Gastrocnemius medialis (tissue), 4 donors: ENCODE measurements around the gene STAT6. TPM values are rescaled to one million over a fixed set of nuclear protein-coding genes. Genes with fewer than 3 reads are reported as not detected.

Experiments used
- ATAC-seq, 2 donors: fragments of 150-250 bp; one replicate each; pipeline ENCODE4 v1.9.1; 2016
- DNase-seq, 2 donors: peaks; one replicate each; pipeline ENCODE4 v3.0.0-alpha.2; 2019
- H3K27ac ChIP-seq, 4 donors: fragments of 200-600 bp; sonication (generic); 1 replicate in 1 of 4; 2 replicates in 3 of 4; pipeline ENCODE4 v1.5.1; 2016 to 2018; ENCODE audit warnings: mild to moderate bottlenecking in 2 of 4, moderate library complexity in 1 of 4
- H3K27me3 ChIP-seq, 3 donors: fragments of 200-600 bp; sonication (generic) in 2 of 3; 1 replicate in 1 of 3; 2 replicates in 2 of 3; pipeline versions ENCODE4 v1.5.1 to v1.6.0; 2016 to 2019; ENCODE audit warnings: mild to moderate bottlenecking in 1 of 3, moderate library complexity in 1 of 3
- H3K36me3 ChIP-seq, 2 donors: fragments of 200-600 bp; sonication (generic) in 1 of 2; one replicate each; pipeline ENCODE4 v1.5.1; 2017 to 2018
- H3K4me1 ChIP-seq, 2 donors: fragments of 200-600 bp; sonication (generic) in 1 of 2; one replicate each; pipeline ENCODE4 v1.5.1; 2016 to 2017; ENCODE audit warnings: mild to moderate bottlenecking in 2 of 2
- H3K4me3 ChIP-seq, 4 donors: fragments of 200-600 bp; sonication (generic) in 3 of 4; 1 replicate in 1 of 4; 2 replicates in 3 of 4; pipeline ENCODE4 v1.5.1; 2016 to 2019; ENCODE audit warnings: mild to moderate bottlenecking in 2 of 4
- H3K9me3 ChIP-seq, 3 donors: fragments of 200-600 bp; sonication (generic) in 2 of 3; 1 replicate in 1 of 3; 2 replicates in 2 of 3; pipeline ENCODE4 v1.5.1; 2016 to 2019
- POLR2A ChIP-seq, 2 donors: fragments of 450-650 bp; IDR thresholded peaks; one replicate each; pipeline ENCODE4 v1.6.1; 2017; ENCODE audit warnings: antibody characterized with exemption in 2 of 2, mild to moderate bottlenecking in 2 of 2, moderate library complexity in 2 of 2
- in situ Hi-C, 4 donors: fragments of 200-750 bp; cut with MboI; loops; one replicate each; pipeline versions ENCODE4 v1.15.0 to v1.8.0; 2017; ENCODE audit warnings: low sequenced_read_pairs in 4 of 4
- intact Hi-C: fragments of 100-400 bp; cut with DNase I; formaldehyde crosslinking; loops from one replicate; pipeline ENCODE4 v1.15.1; 2023; ENCODE audit warnings: low total_unique reads
- total RNA-seq, 4 donors: library from RNA; depleted of rRNA; stranded (reverse); fragments of >200 nt; gene quantifications; one replicate each; pipeline versions ENCODE4 v1.1.0 to v1.2.3, GENCODE V29; 2016
- TF ChIP-seq, protein P1 (sequence below), 5 experiments: fragments of 450-650 bp in 3 of 5; fragments of 200-600 bp in 2 of 5; sonication (generic) in 2 of 5; IDR thresholded peaks in 4 of 5; conservative IDR thresholded peaks in 1 of 5; 1 replicate in 4 of 5; 2 replicates in 1 of 5; pipeline ENCODE4 v1.5.1; 2016 to 2019; ENCODE audit warnings: antibody characterized with exemption in 5 of 5, mild to moderate bottlenecking in 3 of 5, moderate library complexity in 3 of 5

STAT6 gene
- total RNA-seq, 4 donors from 2014 or later, result 12.5 to 17.4 (median 14.4) TPM

DNA sequence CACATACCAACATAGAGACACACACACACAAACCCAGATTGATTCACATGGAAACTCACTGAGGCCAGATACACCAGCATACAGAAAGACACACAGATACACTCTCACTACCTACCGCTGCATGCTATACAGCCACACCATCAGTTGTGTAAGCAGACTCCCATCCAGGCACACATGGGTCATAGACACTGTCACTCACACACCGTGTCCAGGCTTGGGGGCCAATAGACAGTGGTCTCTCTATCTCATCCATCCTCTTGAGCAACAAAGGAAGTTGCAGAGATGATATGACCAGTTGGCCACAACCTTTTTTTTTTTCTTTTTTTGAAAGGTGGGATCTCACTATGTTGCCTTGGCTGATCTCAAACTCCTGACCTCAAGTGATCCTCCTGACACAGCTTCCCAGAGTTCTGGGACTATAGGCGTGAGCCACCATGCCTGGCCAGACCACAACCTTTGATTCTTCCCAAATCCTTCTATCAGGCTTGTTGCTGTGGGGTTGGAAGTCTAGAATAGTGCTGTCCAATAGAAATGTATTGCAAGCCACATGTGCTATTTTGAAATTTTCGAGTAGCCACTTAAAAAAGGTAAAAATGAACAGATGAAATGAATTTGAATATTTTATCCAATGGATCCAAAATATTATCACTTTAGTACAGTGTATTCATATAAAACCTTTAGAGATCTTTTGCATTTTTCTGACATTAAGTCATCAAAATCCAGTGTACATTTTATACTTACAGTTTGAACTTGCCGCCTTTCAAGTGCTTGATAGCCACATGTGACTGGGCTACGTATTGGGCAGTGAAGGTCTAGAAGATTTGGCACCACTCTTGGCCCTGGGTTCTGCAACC lies 28.9 kb upstream of the STAT6 start:
- peaks cover 9 to 23% of the 10 kb centered on the region in 2 donors for H3K4me1 ChIP-seq
- no peaks in the 10 kb centered on the region for H3K36me3 ChIP-seq
- intact Hi-C loops, result no loop called here
- no peaks in the 10 kb centered on the region for H3K27me3 ChIP-seq
- DNase-seq (peak in 1 of 2 donors; percentile 14), ATAC-seq (no peak)
- in situ Hi-C loops, result no loop called here
- no peak overlapping the region for H3K4me3 ChIP-seq
- TF ChIP-seq, protein P1, sequence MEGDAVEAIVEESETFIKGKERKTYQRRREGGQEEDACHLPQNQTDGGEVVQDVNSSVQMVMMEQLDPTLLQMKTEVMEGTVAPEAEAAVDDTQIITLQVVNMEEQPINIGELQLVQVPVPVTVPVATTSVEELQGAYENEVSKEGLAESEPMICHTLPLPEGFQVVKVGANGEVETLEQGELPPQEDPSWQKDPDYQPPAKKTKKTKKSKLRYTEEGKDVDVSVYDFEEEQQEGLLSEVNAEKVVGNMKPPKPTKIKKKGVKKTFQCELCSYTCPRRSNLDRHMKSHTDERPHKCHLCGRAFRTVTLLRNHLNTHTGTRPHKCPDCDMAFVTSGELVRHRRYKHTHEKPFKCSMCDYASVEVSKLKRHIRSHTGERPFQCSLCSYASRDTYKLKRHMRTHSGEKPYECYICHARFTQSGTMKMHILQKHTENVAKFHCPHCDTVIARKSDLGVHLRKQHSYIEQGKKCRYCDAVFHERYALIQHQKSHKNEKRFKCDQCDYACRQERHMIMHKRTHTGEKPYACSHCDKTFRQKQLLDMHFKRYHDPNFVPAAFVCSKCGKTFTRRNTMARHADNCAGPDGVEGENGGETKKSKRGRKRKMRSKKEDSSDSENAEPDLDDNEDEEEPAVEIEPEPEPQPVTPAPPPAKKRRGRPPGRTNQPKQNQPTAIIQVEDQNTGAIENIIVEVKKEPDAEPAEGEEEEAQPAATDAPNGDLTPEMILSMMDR (IDR thresholded peaks at IDR 0.05 in 4 of 5, conservative IDR thresholded peaks at IDR 0.05 in 1 of 5), result no peak
- no peak for TF ChIP-seq POLR2A (IDR thresholded peaks at IDR 0.05)
- H3K9me3 ChIP-seq, result no peaks in the 10 kb centered on the region
- H3K27ac ChIP-seq, result peak overlapping the region in 3 of 4 donors; percentile 1 to 89 (median 87)

DNA sequence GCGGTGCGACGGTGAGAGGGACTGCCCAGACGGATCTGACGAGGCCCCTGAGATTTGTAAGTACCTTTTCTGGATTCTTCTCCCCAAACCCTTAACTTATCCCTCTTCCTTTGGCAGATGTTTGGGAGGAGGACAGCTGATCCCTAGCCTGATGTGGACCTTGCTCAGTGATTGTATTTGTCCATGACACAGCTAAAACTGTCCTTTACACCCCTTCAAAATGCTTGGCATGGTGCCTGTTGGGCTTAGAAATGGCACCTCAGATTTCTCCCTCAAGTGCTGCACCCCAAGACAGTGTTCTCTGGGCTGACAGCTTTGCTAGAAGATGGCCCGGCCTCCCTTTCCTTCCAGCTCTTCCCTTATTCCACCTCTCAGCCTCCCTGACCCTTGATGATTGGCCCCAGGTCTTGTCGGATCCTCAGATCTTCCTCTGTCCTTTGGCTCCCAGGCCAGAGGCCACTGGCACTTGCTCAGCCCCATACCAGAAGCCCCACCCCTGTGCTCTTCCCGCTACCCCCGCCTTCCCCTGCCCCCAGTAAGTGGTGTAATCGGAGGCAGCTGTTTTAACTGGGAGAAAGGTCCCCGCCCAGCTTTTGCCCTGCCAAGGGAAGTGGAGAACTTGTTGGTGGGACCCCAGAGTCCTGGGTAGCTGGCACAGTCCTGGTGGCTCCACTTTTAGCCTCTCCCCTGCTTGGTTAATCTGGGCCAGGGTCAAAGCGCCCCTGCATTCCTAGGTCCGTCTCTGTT lies 27.5 kb upstream of the STAT6 start:
- ATAC-seq, result peak; percentile 43 to 53
- Histone ChIP-seq H3K4me1 (peaks cover 12 to 23% of the 10 kb centered on the region in 2 donors), H3K36me3 (no peaks in the 10 kb centered on the region), H3K27me3 (no peaks in the 10 kb centered on the region), H3K4me3 (no peak overlapping the region), H3K27ac (peak overlapping the region; percentile 87 to 94 (median 90)), H3K9me3 (no peaks in the 10 kb centered on the region)
- intact Hi-C loops (no loop called here), in situ Hi-C loops (no loop called here)
- TF ChIP-seq POLR2A (IDR thresholded peaks at IDR 0.05), result no peak
- TF ChIP-seq, protein P1 (IDR thresholded peaks at IDR 0.05 in 4 of 5, conservative IDR thresholded peaks at IDR 0.05 in 1 of 5), result no peak
- DNase-seq, result peak; percentile 72 to 84

DNA sequence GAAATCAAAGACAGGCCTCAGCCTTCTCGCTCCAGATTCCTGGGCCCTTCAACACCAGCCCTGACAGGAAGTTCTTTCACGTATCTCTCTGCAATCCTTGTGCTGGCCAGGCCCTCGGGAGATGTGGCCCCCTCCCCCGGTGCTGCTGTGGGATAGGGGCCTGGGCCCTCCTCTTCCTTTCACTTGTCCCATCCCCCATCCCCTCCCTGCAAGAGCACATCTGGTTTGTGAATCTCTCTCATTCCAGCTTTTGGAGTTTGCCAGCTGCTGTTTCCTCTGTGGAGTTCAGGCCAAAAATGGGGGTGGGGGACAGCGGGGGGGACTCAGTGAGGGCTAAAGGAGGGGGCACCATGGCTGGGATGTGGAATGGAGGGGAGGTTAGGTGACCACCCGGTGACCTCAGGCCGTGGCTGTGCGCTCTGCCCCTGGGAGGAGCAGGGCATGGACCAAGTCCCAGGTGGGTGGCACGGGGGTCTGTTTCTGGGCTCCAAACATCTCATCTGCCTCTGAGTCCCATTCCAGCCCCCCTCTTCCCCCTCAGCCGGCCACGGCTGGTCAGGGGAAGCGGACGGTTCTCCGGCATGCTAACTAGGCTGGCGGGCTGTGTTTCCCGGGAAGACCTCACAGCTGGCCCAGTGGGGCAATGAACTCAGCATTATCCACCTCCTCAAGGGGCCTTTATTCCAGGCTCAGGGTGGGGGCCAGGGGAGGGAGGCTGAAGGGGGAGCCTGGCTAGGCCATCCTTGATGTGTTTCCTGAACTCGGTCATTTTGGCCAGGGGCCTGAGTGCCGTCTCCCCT lies 24.6 kb upstream of the STAT6 start:
- no peaks in the 10 kb centered on the region for H3K36me3 ChIP-seq
- DNase-seq, result peak in 1 of 2 donors; percentile 53
- H3K27me3 ChIP-seq, result no peaks in the 10 kb centered on the region
- TF ChIP-seq POLR2A (IDR thresholded peaks at IDR 0.05), result no peak
- TF ChIP-seq, protein P1 (IDR thresholded peaks at IDR 0.05 in 4 of 5, conservative IDR thresholded peaks at IDR 0.05 in 1 of 5), result no peak
- in situ Hi-C loops (no loop called here), intact Hi-C loops (no loop called here)
- H3K4me3 ChIP-seq, result peak overlapping the region in 3 of 4 donors; percentile 1 to 15 (median 13)
- peak overlapping the region; percentile 87 to 94 (median 90) for H3K27ac ChIP-seq
- no peaks in the 10 kb centered on the region for H3K9me3 ChIP-seq
- peak in 1 of 2 donors; percentile 51 for ATAC-seq
- H3K4me1 ChIP-seq, result peaks cover 25 to 32% of the 10 kb centered on the region in 2 donors

DNA sequence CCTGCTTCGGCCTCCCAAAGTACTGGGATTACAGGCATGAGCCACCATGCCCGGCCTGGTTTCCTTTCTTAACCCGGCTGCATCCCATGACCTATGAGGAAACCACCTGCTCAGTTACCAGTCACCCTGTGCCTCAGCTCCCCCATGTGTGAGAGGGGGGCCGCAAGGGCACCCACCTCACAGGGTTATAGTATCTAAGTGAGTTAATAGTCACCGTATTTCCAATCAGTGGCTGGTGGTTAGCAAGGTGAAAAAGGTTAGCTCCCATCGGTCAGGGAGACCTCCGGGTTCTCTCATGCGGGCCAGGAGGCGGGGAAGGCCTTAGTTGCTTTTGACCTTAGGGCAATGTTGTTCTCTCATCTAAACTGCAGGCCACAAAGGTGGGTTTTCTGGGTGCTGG lies 23.8 kb upstream of the STAT6 start:
- intact Hi-C loops, result no loop called here
- H3K4me1 ChIP-seq, result peaks cover 25 to 32% of the 10 kb centered on the region in 2 donors
- in situ Hi-C loops, result no loop called here
- no peak overlapping the region for H3K4me3 ChIP-seq
- DNase-seq (no peak), ATAC-seq (no peak)
- H3K36me3 ChIP-seq, result no peaks in the 10 kb centered on the region
- peak overlapping the region; percentile 87 to 94 (median 90) for H3K27ac ChIP-seq
- no peaks in the 10 kb centered on the region for H3K9me3 ChIP-seq
- no peaks in the 10 kb centered on the region for H3K27me3 ChIP-seq
- TF ChIP-seq POLR2A (IDR thresholded peaks at IDR 0.05), result no peak
- TF ChIP-seq, protein P1 (IDR thresholded peaks at IDR 0.05 in 4 of 5, conservative IDR thresholded peaks at IDR 0.05 in 1 of 5), result no peak
